G401.6 (cell line): ENCODE measurements around the gene ACOT4.
"Not testable (repeated sequence)": the region's sequence is repeated elsewhere in the genome, so short reads cannot be mapped to it uniquely, and the experiment has no call there.

Source experiments
- FAIRE-seq: peaks from 2 replicates; lab custom pipeline; 2012; peaks lifted over from hg19 to GRCh38; lab: Jason Lieb, UNC

ACOT4 gene, protein sequence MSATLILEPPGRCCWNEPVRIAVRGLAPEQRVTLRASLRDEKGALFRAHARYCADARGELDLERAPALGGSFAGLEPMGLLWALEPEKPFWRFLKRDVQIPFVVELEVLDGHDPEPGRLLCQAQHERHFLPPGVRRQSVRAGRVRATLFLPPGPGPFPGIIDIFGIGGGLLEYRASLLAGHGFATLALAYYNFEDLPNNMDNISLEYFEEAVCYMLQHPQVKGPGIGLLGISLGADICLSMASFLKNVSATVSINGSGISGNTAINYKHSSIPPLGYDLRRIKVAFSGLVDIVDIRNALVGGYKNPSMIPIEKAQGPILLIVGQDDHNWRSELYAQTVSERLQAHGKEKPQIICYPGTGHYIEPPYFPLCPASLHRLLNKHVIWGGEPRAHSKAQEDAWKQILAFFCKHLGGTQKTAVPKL

DNA sequence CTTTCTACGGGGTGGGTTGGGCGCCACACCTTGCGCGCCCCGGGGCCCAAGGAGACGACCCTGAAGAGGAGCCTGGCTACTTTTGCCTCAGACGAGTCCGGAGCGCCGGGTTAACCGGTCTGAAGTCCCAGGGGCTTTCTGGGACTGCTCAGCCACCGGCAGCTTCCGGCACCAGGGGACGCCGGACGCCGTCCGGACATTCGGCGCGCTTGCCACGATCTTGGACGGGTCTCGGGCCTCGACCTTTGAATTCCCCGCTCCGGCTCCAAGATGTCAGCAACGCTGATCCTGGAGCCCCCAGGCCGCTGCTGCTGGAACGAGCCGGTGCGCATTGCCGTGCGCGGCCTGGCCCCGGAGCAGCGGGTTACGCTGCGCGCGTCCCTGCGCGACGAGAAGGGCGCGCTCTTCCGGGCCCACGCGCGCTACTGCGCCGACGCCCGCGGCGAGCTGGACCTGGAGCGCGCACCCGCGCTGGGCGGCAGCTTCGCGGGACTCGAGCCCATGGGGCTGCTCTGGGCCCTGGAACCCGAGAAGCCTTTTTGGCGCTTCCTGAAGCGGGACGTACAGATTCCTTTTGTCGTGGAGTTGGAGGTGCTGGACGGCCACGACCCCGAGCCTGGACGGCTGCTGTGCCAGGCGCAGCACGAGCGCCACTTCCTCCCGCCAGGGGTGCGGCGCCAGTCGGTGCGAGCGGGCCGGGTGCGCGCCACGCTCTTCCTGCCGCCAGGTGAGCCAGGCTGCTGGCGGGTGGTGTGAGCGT is at the start of gene ACOT4:
ACOT4 (plus strand) TSS at position 184 of the 760 bp plus-strand sequence; CDS start at position 271, 87 bp downstream.
- no peak for FAIRE-seq

DNA sequence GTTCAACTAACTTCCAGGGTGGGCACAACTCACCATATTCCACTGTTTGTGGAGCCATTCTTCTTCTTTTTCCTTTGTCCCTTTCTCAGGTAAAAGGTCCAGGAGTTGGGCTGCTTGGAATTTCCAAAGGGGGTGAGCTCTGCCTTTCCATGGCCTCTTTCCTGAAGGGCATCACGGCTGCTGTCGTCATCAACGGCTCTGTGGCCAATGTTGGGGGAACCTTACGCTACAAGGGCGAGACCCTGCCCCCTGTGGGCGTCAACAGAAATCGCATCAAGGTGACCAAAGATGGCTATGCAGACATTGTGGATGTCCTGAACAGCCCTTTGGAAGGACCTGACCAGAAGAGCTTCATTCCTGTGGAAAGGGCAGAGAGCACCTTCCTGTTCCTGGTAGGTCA is 48.7 kb upstream of the ACOT4 start:
- FAIRE-seq: not testable (repeated sequence)

- not testable (repeated sequence) for FAIRE-seq
Observed at GRCh38 chr14:73545353-73545752, 46.3 kb upstream of the ACOT4 start.

DNA sequence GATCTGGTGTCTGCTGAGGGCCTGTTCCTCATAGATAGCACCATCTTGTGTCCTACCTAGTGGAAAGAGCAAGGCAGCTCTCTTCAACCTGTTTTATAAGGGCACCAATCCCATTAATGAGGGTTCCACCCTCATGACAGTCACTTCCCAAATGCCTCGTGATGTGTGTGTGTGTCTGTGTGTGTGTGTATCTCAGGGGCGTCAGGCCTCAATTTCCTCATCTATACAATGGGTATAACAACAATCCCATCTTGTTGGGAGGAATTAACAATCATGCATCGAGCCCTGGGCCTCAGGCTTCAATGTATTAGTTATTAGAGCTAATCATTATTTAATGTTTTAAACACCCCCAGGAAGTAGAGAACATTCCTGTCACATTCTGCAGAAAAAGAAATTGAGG is 42.6 kb upstream of the ACOT4 start:
- FAIRE-seq: not testable (repeated sequence)

GRCh38 chr14:73549889-73550524 is 41.7 kb upstream of the ACOT4 start:
- not testable (repeated sequence) for FAIRE-seq

DNA sequence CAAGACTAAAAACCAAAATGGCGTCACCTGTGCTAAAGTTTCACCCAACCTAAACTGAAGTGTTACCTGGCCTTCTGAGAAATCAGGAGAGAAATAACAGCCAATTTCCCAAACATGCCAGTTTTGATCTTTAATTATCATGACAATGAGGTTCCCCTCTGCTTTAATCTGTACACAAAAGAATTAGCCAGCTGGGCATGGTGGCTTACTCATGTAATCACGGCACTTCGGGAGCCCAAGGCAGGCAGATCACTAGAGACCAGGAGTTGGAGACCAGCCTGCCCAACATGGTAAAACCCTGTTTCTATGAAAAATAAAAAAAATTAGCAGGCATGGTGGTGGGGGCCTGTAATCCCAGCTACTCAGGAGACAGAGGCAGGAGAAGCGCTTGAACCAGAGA is 37.8 kb upstream of the ACOT4 start:
- FAIRE-seq: no peak

- not testable (repeated sequence) for FAIRE-seq
Observed at GRCh38 chr14:73557201-73557600, 34.5 kb upstream of the ACOT4 start.

- FAIRE-seq: not testable (repeated sequence)
Observed at GRCh38 chr14:73558238-73558637, 33.4 kb upstream of the ACOT4 start.

- not testable (repeated sequence) for FAIRE-seq
Observed at GRCh38 chr14:73562256-73562655, 29.4 kb upstream of the ACOT4 start.

- FAIRE-seq: not testable (repeated sequence)
Observed at GRCh38 chr14:73562696-73563095, 29.0 kb upstream of the ACOT4 start.

- not testable (repeated sequence) for FAIRE-seq
Observed at GRCh38 chr14:73566431-73566830, 25.2 kb upstream of the ACOT4 start.

GRCh38 chr14:73566935-73567334 is 24.7 kb upstream of the ACOT4 start:
- FAIRE-seq: not testable (repeated sequence)

DNA sequence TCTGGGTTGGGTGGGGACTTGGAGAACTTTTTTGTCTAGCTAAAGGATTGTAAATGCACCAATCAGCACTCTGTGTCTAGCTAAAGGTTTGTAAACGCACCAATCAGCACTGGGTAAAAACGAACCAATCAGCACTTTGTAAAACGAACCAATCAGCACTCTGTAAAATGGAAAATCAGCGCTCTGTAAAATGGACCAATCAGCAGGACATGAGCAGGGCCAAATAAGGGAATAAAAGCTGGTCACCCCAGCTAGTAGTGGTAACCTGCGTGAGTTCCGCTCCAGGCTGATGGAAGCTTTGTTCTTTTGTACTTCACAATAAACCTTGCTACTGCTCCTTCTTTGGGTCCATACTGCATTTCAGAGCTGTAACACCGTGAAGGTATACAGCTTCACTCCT is 24.3 kb upstream of the ACOT4 start:
- FAIRE-seq: no peak

DNA sequence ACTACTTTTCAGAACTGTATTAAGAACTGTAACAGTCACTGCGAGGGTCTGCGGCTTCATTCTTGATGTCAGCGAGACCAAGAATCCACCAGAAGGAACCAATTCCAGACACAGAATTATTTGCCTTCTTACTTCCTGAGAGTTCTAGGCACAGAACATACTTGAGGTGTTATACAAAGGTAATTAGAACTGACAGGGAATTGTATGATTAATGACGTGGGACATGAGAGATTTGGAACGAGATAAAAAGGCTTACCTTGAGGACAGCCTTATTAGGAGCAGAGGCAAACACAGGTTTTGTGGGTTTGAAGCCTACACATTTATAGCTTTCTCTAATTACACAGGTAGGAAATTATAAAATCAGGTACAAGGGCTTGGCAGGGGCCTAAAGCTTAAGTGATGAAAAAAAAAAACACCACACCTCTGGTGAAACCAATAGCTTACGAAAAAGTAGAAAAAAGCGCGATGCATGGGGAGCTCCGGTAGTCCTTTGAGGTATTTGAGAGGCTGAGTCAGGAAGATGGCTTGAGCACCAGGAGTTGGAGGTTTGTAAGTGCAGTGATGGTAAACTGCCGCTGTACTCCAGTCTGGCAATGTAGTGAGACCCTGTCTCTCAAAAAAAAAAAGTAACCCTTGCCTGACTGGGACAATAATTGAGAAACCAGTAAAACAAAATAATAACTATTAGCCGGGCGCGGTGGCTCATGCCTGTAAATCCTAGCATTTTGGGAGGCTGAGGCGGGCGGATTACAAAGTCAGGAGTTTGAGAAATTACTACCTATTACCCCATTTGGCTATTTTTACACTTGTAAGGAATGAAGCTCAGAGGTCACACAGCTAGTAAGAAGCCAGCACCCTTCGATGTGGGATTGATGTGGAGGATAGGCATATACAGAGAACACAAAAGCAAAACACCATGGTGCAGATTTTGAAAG is 23.5 kb upstream of the ACOT4 start:
- FAIRE-seq: no peak

- FAIRE-seq: not testable (repeated sequence)
Observed at GRCh38 chr14:73568886-73569184, 22.8 kb upstream of the ACOT4 start.

GRCh38 chr14:73569185-73569958 is 22.3 kb upstream of the ACOT4 start, which contains the start of gene ACOT2:
TSS of gene ACOT2 (plus strand) at chr14:73569213. CDS start at chr14:73569241, 28 bp downstream.
- FAIRE-seq: peak; percentile 66

DNA sequence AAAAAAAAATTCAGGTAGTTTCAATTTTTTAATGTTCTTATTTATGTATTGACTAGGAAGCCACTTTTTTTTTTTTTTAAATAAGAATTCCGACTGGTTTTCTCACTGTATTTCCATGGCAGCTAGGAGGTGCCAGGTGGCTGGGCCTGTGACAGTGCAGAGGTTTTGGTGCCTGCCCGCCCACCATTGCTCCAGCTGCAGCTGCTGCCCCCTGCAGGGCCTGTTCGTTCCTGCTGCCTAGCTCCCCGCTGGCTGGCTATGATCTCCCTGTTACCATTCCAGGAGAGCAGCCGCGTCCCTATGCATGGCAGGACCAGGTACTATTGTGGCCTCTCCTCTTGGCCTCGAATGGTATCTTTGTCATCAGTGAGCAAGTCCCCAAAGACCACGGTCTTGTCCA is 20.8 kb upstream of the ACOT4 start:
- peak; percentile 79 for FAIRE-seq

- FAIRE-seq: not testable (repeated sequence)
Observed at GRCh38 chr14:73573034-73573433, 18.6 kb upstream of the ACOT4 start.

DNA sequence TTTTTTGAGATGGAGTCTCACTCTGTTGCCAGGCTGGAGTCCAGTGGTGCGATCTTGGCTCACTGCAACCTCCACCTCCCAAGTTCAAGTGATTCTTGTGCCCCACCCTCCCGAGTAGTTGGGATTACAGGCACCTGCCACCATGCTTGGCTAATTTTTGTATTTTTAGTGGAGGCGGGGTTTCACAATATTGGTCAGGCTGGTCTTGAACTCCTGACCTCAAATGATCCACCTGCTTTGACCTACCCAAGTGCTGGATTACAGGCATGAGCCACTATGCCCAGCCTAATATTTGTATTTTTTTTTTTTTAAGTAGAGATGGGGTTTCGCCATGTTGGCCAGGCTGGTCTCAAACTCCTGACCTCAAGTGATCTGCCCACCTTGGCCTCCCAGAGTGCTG is 17.9 kb upstream of the ACOT4 start:
- not testable (repeated sequence) for FAIRE-seq

GRCh38 chr14:73574251-73574650 is 17.4 kb upstream of the ACOT4 start:
- not testable (repeated sequence) for FAIRE-seq

DNA sequence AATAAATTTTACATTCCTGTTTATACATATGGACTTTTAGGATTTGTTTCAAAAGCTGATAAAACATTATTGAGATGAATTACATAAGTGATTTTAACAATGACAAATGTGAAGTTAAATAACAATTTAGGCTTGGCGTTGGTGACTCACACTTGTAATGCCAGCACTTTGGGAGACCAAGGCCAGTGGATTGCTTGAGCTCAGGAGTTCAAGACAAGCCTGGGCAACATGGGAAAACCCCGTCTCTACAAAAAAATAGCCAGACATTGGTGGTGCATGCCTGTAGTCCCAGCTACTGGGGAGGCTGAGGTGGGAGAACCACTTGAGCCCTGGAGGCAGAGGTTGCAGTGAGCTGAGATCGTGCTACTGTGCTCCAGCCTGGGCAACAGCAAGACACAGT is 15.3 kb upstream of the ACOT4 start:
- no peak for FAIRE-seq
